Keratinocyte (primary cell): ENCODE measurements around the gene RNF26. TPM values are rescaled to one million over a fixed set of nuclear protein-coding genes. Genes with fewer than 3 reads are reported as not detected.

Experiments used
- DNase-seq: peaks from one replicate; pipeline ENCODE4 v3.0.0-alpha.2; 2011; ENCODE audit warnings: low read depth, missing footprints, low spot score
- FAIRE-seq: peaks from 2 replicates; lab custom pipeline; 2011; peaks lifted over from hg19 to GRCh38; lab: Jason Lieb, UNC
- H2AFZ ChIP-seq: 2 replicates; pipeline ENCODE4 v1.6.0; 2012; ENCODE audit warnings: low read length, control low read depth, inconsistent platforms; ENCODE audit not compliant: control insufficient read depth
- H3K27ac ChIP-seq: 2 replicates; pipeline ENCODE4 v1.5.1; 2011; ENCODE audit warnings: low read length; ENCODE audit not compliant: control insufficient read depth, insufficient read depth
- H3K27me3 ChIP-seq: 3 replicates; pipeline ENCODE4 v1.6.0; 2011; ENCODE audit warnings: low read length; ENCODE audit not compliant: control insufficient read depth, insufficient read depth; ENCODE audit errors: extremely low read depth
- H3K36me3 ChIP-seq, 2 experiments: 2 replicates in 1 of 2; 3 replicates in 1 of 2; pipeline ENCODE4 v1.5.1; 2011; ENCODE audit warnings: low read length in 2 of 2, mild to moderate bottlenecking in 1 of 2; ENCODE audit not compliant: control insufficient read depth in 2 of 2, insufficient read depth in 2 of 2; ENCODE audit errors: extremely low read depth in 1 of 2
- H3K4me1 ChIP-seq: 3 replicates; pipeline ENCODE4 v1.5.1; 2011; ENCODE audit warnings: low read length; ENCODE audit not compliant: control insufficient read depth, insufficient read depth; ENCODE audit errors: extremely low read depth
- H3K4me2 ChIP-seq: 3 replicates; pipeline ENCODE4 v1.6.0; 2011; ENCODE audit warnings: low read depth, low read length; ENCODE audit not compliant: control insufficient read depth, insufficient read depth; ENCODE audit errors: extremely low read depth
- H3K4me3 ChIP-seq, 3 experiments: fragments of 200-600 bp in 1 of 3; sonication (generic) in 1 of 3; 2 replicates in 2 of 3; 3 replicates in 1 of 3; pipeline ENCODE4 v1.5.1; 2011 to 2016; ENCODE audit warnings: low read length in 3 of 3, mild to moderate bottlenecking in 3 of 3, control low read depth in 2 of 3, inconsistent platforms in 1 of 3, low read depth in 1 of 3, mixed read lengths in 1 of 3, mixed run types in 1 of 3, moderate library complexity in 1 of 3; ENCODE audit not compliant: control insufficient read depth in 2 of 3, insufficient read depth in 2 of 3; ENCODE audit errors: extremely low read depth in 1 of 3
- H3K79me2 ChIP-seq: 2 replicates; pipeline ENCODE4 v1.6.0; 2012; ENCODE audit warnings: low read length; ENCODE audit not compliant: control insufficient read depth, insufficient read depth
- H3K9ac ChIP-seq: 3 replicates; pipeline ENCODE4 v1.6.0; 2011; ENCODE audit warnings: low read length; ENCODE audit not compliant: control insufficient read depth, insufficient read depth; ENCODE audit errors: extremely low read depth
- H3K9me1 ChIP-seq: 3 replicates; pipeline ENCODE4 v1.6.0; 2011; ENCODE audit warnings: low read length; ENCODE audit not compliant: control insufficient read depth, insufficient read depth; ENCODE audit errors: extremely low read depth
- H3K9me3 ChIP-seq: 2 replicates; pipeline ENCODE4 v1.5.1; 2012; ENCODE audit warnings: low read depth, low read length; ENCODE audit not compliant: control insufficient read depth
- H4K20me1 ChIP-seq: 3 replicates; pipeline ENCODE4 v1.6.0; 2011; ENCODE audit warnings: low read length; ENCODE audit not compliant: control insufficient read depth, insufficient read depth; ENCODE audit errors: extremely low read depth
- CTCF ChIP-seq, 3 experiments: IDR thresholded peaks in 1 of 3; conservative IDR thresholded peaks in 1 of 3; optimal IDR thresholded peaks in 1 of 3; 2 replicates in 2 of 3; 3 replicates in 1 of 3; pipeline versions ENCODE3 to v1.5.1; 2011; ENCODE audit warnings: low read length in 3 of 3, mild to moderate bottlenecking in 3 of 3, moderate library complexity in 2 of 3, control low read depth in 1 of 3, inconsistent platforms in 1 of 3; ENCODE audit not compliant: insufficient read depth in 2 of 3; ENCODE audit errors: extremely low read depth in 1 of 3
- EZH2 ChIP-seq: IDR thresholded peaks from one replicate; pipeline ENCODE4 v1.6.1; 2012; ENCODE audit warnings: inconsistent platforms, mild to moderate bottlenecking, low read length, moderate library complexity
- dilution Hi-C: fragments of 300-500 bp; cut with MboI; formaldehyde crosslinking; loops from one replicate; pipeline ENCODE4 v1.7.0; 2020; ENCODE audit warnings: low sequenced_read_pairs; ENCODE audit not compliant: extremely low pct_ligation_motif_present
- polyA plus RNA-seq, 5 experiments: library from polyadenylated mRNA; depleted of rRNA in 3 of 5; stranded (reverse) in 3 of 5; stranded (forward) in 1 of 5; unstranded in 1 of 5; fragments of >200 nt; gene quantifications; 1 replicate in 1 of 5; 2 replicates in 3 of 5; 3 replicates in 1 of 5; pipeline versions ENCODE4 v1.2.1 to v1.2.3, GENCODE V29; 2011 to 2012; ENCODE audit warnings: missing spikeins in 2 of 5, low read depth in 1 of 5, low replicate concordance in 1 of 5

The RNF26 gene
- polyA plus RNA-seq, 1 donor (not counting 4 experiments of a cell fraction or from before 2014, with no cell fraction given), result 13.2 TPM

GRCh38 chr11:119346605-119347004 lies 12.3 kb downstream of the RNF26 start, which contains the start of gene MFRP:
Gene MFRP, minus strand, starts transcription at chr11:119346705. Its CDS starts 192 bp downstream, at chr11:119346513.
- H3K27ac ChIP-seq, result no peak within 1 kb of the TSS
- no peak for FAIRE-seq
- TF ChIP-seq EZH2 (no peak), CTCF (optimal IDR thresholded peaks at IDR 0.05 in 1 of 3, IDR thresholded peaks at IDR 0.05 in 1 of 3, conservative IDR thresholded peaks at IDR 0.05 in 1 of 3; ENCODE audit: extremely low read depth in 1 of 3, insufficient read depth in 2 of 3, low read length in 3 of 3) (no peak)

GRCh38 chr11:119347242-119347641 lies 12.9 kb downstream of the RNF26 start:
- Histone ChIP-seq H2AFZ (no peak overlapping the region), H3K4me3 (no peak overlapping the region), H3K9ac (no peak overlapping the region), H3K9me3 (no peaks in the 10 kb centered on the region), H3K4me1 (no peaks in the 10 kb centered on the region), H3K27me3 (peaks cover 11% of the 10 kb centered on the region), H3K4me2 (no peak overlapping the region), H3K9me1 (no peaks in the 10 kb centered on the region), H4K20me1 (no peaks in the 10 kb centered on the region), H3K27ac (no peak overlapping the region), H3K36me3 (no peaks in the 10 kb centered on the region), H3K79me2 (no peaks in the 10 kb centered on the region)
- dilution Hi-C loops, result no loop called here
- no peak for TF ChIP-seq EZH2
- no peak for TF ChIP-seq CTCF (optimal IDR thresholded peaks at IDR 0.05 in 1 of 3, IDR thresholded peaks at IDR 0.05 in 1 of 3, conservative IDR thresholded peaks at IDR 0.05 in 1 of 3; ENCODE audit: extremely low read depth in 1 of 3, insufficient read depth in 2 of 3, low read length in 3 of 3)
- DNase-seq (no peak), FAIRE-seq (no peak)

More at GRCh38 chr11:119346605-119347004, 12.3 kb downstream of the RNF26 start, which contains the start of gene MFRP:
- Histone ChIP-seq H3K36me3 (no peaks in the 10 kb centered on the region), H4K20me1 (no peaks in the 10 kb centered on the region), H3K9me3 (no peaks in the 10 kb centered on the region), H3K27me3 (peaks cover 17% of the 10 kb centered on the region), H3K4me2 (no peak within 1 kb of the TSS), H2AFZ (no peak within 1 kb of the TSS), H3K4me3 (no peak within 1 kb of the TSS), H3K9me1 (no peaks in the 10 kb centered on the region), H3K9ac (no peak within 1 kb of the TSS), H3K4me1 (no peaks in the 10 kb centered on the region), H3K79me2 (no peaks in the 10 kb centered on the region)
- dilution Hi-C loops, result no loop called here
- DNase-seq, result no peak
